ENCODE results near the gene TNK2. TPM values are rescaled to one million over a fixed set of nuclear protein-coding genes. Genes with fewer than 3 reads are reported as not detected.

TNK2 gene
- total and polyA plus RNA-seq, 2 of the 8 experiments (the other 6 are each of a cell fraction or from before 2014, with no cell fraction given), result 10.4 to 33.9 TPM

DNA sequence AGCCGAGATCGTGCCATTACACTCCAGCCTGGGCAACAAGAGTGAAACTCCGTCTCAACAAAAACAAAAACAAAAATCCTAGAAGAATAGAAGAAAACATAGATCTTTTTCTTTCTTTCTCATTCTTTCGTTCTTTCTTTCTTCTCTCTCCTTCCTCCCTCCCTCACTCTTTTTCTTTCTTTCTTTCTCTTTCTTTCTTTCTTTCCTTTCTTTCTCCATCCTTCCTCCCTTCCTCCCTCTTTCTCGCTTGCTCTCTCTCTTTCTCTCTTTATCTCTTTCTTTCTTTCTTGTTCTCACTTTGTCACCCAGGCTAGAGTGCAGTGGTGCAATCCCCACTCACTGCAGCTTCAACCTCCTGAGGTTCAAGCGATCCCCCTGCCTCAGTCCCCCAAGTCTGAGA lies 62.9 kb downstream of the TNK2 start (continued):
- TF ChIP-seq TBP (IDR thresholded peaks at IDR 0.05; ENCODE audit: low read depth, low read length) (no peak), GTF2F1 (IDR thresholded peaks at IDR 0.05; ENCODE audit: borderline replicate concordance, low read depth, low read length) (no peak), SIRT6 (IDR thresholded peaks at IDR 0.05; ENCODE audit: low read length) (no peak), KDM1A (IDR thresholded peaks at IDR 0.05; ENCODE audit: borderline replicate concordance, low read length) (no peak)
- TF ChIP-seq, protein P1, sequence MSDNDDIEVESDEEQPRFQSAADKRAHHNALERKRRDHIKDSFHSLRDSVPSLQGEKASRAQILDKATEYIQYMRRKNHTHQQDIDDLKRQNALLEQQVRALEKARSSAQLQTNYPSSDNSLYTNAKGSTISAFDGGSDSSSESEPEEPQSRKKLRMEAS (IDR thresholded peaks at IDR 0.05), result no peak
